Osteoblast (primary cell): ENCODE data around the gene PTCD2. TPM values are rescaled to one million over a fixed set of nuclear protein-coding genes. Genes with fewer than 3 reads are reported as not detected.

ENCODE experiments used
- DNase-seq: peaks from one replicate; pipeline ENCODE4 v3.0.0; 2011; ENCODE audit warnings: low spot score, mixed read lengths; ENCODE audit not compliant: insufficient read length; ENCODE audit errors: missing footprints
- H2AFZ ChIP-seq: 2 replicates; pipeline ENCODE4 v1.6.0; 2011; ENCODE audit warnings: mild to moderate bottlenecking, low read length
- H3K27ac ChIP-seq: 2 replicates; pipeline ENCODE4 v1.5.1; 2011; ENCODE audit warnings: mild to moderate bottlenecking, low read depth, low read length, moderate library complexity
- H3K27me3 ChIP-seq: 2 replicates; pipeline ENCODE4 v1.6.0; 2012; ENCODE audit warnings: mild to moderate bottlenecking, control low read depth, inconsistent platforms, low read length, moderate library complexity; ENCODE audit not compliant: insufficient read depth
- H3K36me3 ChIP-seq: 2 replicates; pipeline ENCODE4 v1.5.1; 2011; ENCODE audit warnings: mild to moderate bottlenecking, low read length, control low read depth, moderate library complexity; ENCODE audit not compliant: insufficient read depth
- H3K4me1 ChIP-seq: 2 replicates; pipeline ENCODE4 v1.5.1; 2011; ENCODE audit warnings: mild to moderate bottlenecking, low read length, control low read depth, moderate library complexity; ENCODE audit not compliant: insufficient read depth
- H3K4me2 ChIP-seq: 2 replicates; pipeline ENCODE4 v1.6.0; 2011; ENCODE audit warnings: mild to moderate bottlenecking, low read length; ENCODE audit not compliant: insufficient read depth
- H3K4me3 ChIP-seq: fragments of 200-600 bp; sonication (generic); 3 replicates; pipeline ENCODE4 v1.5.1; 2012; ENCODE audit warnings: mild to moderate bottlenecking, low read length, inconsistent platforms; ENCODE audit not compliant: insufficient read depth
- H3K79me2 ChIP-seq: 2 replicates; pipeline ENCODE4 v1.6.0; 2012; ENCODE audit warnings: mild to moderate bottlenecking, low read length, control low read depth, inconsistent platforms; ENCODE audit not compliant: insufficient read depth
- H3K9me3 ChIP-seq: 2 replicates; pipeline ENCODE4 v1.5.1; 2011; ENCODE audit warnings: low read depth, low read length, control low read depth
- H4K20me1 ChIP-seq: 2 replicates; pipeline ENCODE4 v1.6.0; 2012; ENCODE audit warnings: mild to moderate bottlenecking, low read length, control low read depth; ENCODE audit not compliant: insufficient read depth
- total RNA-seq: library from RNA; depleted of rRNA; stranded (reverse); fragments of >200 nt; gene quantifications from 2 replicates; pipeline ENCODE4 v1.2.3, GENCODE V29; 2012
- TF ChIP-seq, protein P1 (sequence below): IDR thresholded peaks from 2 replicates; pipeline ENCODE4 v1.5.1; 2011; ENCODE audit warnings: mild to moderate bottlenecking, low read depth, low read length, moderate library complexity; ENCODE audit errors: extremely low read depth

Gene PTCD2
- total RNA-seq, 1 donor, result 8.3 TPM

DNA sequence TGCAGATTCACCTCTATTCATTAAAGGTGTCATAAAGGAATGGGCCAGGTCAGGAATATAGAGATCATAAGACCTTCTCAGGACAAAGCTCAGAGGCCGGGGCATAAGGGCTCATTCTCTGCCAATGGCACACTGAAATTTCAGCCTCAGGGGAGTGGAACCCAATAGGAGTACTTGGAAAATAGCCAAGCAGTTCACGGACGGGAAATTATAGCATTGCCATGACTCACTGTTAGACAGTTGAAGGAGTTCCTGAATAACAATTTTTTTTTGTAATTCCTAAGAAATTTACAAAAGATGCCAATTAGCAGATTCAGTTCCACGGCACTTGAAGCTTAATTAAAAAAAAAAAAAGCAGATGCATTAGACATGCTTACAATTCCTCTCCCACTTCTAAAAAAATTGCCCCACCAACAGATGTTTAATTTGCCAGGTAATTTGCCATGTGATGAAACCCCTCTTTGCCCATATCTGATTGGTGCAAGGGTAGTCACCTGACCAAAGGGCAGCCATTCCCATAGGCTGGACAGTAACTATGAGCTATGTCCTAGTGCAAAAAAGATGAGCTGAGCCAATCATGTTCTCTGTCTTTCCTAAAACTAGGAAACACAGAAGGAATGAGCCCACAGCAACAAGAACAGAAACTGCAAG is 58.6 kb downstream of the PTCD2 start:
- Histone ChIP-seq H3K36me3 (no peaks in the 10 kb centered on the region), H4K20me1 (no peaks in the 10 kb centered on the region), H3K4me2 (peak overlapping the region; percentile 48), H3K4me1 (peaks cover 40% of the 10 kb centered on the region), H3K27me3 (no peaks in the 10 kb centered on the region), H3K4me3 (no peak overlapping the region), H3K9me3 (no peaks in the 10 kb centered on the region), H3K79me2 (no peaks in the 10 kb centered on the region), H2AFZ (no peak overlapping the region), H3K27ac (peak overlapping the region; percentile 53)
- TF ChIP-seq, protein P1, sequence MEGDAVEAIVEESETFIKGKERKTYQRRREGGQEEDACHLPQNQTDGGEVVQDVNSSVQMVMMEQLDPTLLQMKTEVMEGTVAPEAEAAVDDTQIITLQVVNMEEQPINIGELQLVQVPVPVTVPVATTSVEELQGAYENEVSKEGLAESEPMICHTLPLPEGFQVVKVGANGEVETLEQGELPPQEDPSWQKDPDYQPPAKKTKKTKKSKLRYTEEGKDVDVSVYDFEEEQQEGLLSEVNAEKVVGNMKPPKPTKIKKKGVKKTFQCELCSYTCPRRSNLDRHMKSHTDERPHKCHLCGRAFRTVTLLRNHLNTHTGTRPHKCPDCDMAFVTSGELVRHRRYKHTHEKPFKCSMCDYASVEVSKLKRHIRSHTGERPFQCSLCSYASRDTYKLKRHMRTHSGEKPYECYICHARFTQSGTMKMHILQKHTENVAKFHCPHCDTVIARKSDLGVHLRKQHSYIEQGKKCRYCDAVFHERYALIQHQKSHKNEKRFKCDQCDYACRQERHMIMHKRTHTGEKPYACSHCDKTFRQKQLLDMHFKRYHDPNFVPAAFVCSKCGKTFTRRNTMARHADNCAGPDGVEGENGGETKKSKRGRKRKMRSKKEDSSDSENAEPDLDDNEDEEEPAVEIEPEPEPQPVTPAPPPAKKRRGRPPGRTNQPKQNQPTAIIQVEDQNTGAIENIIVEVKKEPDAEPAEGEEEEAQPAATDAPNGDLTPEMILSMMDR, result no peak
- DNase-seq, result no peak

DNA sequence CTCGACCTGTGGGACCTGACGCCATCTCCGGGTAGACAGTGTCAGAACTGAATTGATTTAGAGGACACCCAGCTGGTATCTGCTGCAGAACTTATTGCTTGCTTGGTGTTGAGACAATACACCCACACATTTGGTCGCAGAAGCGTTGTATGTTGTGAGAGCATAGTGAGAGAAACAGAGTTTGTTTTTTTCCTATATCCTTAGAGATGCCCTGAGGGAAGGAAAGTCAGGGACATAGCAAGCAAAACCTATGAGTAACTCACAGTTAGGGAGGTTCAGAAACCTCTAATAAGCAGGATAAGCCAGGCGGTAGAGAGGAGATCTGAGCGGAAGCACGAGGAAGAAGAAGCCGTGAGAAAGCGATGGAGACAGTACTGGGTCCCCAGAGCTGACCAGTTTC is 59.8 kb downstream of the PTCD2 start:
- Histone ChIP-seq H2AFZ (no peak overlapping the region), H3K4me3 (no peak overlapping the region), H3K4me1 (peaks cover 40% of the 10 kb centered on the region), H3K79me2 (no peaks in the 10 kb centered on the region), H3K9me3 (no peaks in the 10 kb centered on the region), H3K4me2 (no peak overlapping the region), H3K27ac (no peak overlapping the region), H3K27me3 (no peaks in the 10 kb centered on the region), H3K36me3 (no peaks in the 10 kb centered on the region), H4K20me1 (no peaks in the 10 kb centered on the region)
- TF ChIP-seq, protein P1, result no peak
- no peak for DNase-seq

DNA sequence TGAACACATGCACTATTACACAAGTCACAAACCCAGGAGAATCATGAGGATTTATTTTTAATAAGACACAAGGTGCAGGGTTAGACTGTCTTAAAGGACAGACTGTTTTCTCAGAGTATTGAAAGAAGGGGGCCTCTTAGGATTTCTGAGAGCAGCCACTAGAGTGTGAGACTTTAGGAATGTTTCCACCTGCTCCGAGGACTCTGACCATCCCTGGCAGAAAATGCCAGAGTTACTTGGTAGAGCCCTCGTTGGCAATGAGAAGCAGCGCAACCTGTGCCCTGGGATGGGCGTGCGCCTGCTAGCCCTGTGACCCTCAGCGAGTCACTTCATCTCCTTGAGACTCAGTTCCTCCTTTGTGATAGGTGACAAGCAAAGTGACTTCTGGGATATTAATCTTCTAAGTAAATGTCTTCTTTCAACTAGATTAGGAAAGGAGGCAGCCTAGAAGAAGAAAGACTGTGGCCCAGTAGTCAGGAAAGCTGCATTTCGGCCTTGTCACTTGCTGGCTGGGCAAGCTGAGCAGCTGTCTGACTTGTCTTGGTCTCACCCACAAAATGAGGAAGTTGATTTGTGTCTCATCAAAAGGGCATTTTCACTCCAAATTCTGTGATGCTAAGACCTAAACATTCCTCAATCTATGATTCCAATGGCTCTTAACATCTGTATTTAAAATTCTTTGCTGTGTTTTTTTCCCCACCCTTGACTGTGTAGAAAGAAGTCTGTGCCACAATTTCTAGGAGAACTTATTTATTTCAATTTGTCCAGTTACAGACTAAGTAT is 60.5 kb downstream of the PTCD2 start:
- Histone ChIP-seq H3K4me2 (no peak overlapping the region), H2AFZ (peak overlapping the region; percentile 61), H3K9me3 (no peaks in the 10 kb centered on the region), H3K79me2 (no peaks in the 10 kb centered on the region), H3K4me1 (peaks cover 40% of the 10 kb centered on the region), H3K36me3 (no peaks in the 10 kb centered on the region), H4K20me1 (no peaks in the 10 kb centered on the region), H3K27ac (no peak overlapping the region), H3K4me3 (no peak overlapping the region), H3K27me3 (no peaks in the 10 kb centered on the region)
- TF ChIP-seq, protein P1, result no peak
- DNase-seq, result no peak

DNA sequence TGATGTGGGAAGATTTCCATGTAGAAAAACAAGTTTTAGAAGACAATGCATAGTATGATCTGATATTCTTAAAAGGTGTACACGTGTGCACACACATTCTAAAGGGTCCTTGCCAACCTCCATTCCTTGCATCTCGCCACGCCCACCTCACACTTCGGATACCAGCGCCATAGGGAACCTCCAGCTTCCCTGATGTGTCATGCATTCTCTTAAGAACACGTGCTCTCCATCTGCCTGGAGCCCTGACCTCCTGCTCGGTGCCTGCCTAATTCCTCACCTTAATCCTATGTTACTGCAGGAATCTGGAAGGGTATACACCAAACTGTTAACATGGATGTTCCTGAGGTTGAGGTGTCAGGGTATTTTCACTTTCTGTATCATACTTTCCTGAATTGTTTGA is 63.1 kb downstream of the PTCD2 start:
- DNase-seq, result no peak
- H3K79me2 ChIP-seq, result no peaks in the 10 kb centered on the region
- H3K4me2 ChIP-seq, result no peak overlapping the region
- TF ChIP-seq, protein P1, result no peak
- peak overlapping the region; percentile 23 for H2AFZ ChIP-seq
- peaks cover 48% of the 10 kb centered on the region for H3K4me1 ChIP-seq
- no peaks in the 10 kb centered on the region for H4K20me1 ChIP-seq
- peak overlapping the region; percentile 29 for H3K27ac ChIP-seq
- H3K9me3 ChIP-seq, result no peaks in the 10 kb centered on the region
- no peaks in the 10 kb centered on the region for H3K27me3 ChIP-seq
- no peak overlapping the region for H3K4me3 ChIP-seq
- no peaks in the 10 kb centered on the region for H3K36me3 ChIP-seq
